Lower lobe of right lung (tissue), 2 donors: ENCODE data around the gene IL34. TPM values are rescaled to one million over a fixed set of nuclear protein-coding genes. Genes with fewer than 3 reads are reported as not detected.

Experiments
- ATAC-seq, 2 donors: fragments of 200-7000 bp; cut with Tn5 transposase; one replicate each; pipeline ENCODE4 v1.9.1; 2020 to 2022; ENCODE audit warnings: mild to moderate bottlenecking in 2 of 2, moderate library complexity in 2 of 2
- DNase-seq: peaks from one replicate; pipeline ENCODE4 v3.0.0-alpha.2; 2020
- H3K27ac ChIP-seq: fragments of 200-600 bp; one replicate; pipeline ENCODE4 v1.8.0; 2022
- H3K27me3 ChIP-seq: fragments of 200-600 bp; one replicate; pipeline ENCODE4 v1.8.0; 2022; ENCODE audit warnings: low read depth
- H3K36me3 ChIP-seq: fragments of 200-600 bp; one replicate; pipeline ENCODE4 v1.8.0; 2022; ENCODE audit warnings: mild to moderate bottlenecking
- H3K4me1 ChIP-seq: fragments of 200-600 bp; one replicate; pipeline ENCODE4 v1.8.0; 2022
- H3K4me3 ChIP-seq: fragments of 200-600 bp; one replicate; pipeline ENCODE4 v1.8.0; 2022; ENCODE audit warnings: mild to moderate bottlenecking
- H3K9me3 ChIP-seq: fragments of 200-600 bp; one replicate; pipeline ENCODE4 v1.8.0; 2022
- intact Hi-C: fragments of 100-400 bp; cut with DNase I; formaldehyde crosslinking; loops from one replicate; pipeline ENCODE4 v1.11.0; 2022
- total RNA-seq: library from RNA; stranded (reverse); fragmentation: NEBNext Ultra II Directional; extraction: Animal tissue kit (Norgen Biotek cat#: 25700); gene quantifications from one replicate; pipeline ENCODE4 v1.2.1, GENCODE V29; 2021
- TF ChIP-seq, protein P1 (sequence below): fragments of 200-600 bp; IDR thresholded peaks from one replicate; pipeline ENCODE4 v1.8.0; 2022; ENCODE audit warnings: antibody characterized with exemption, mild to moderate bottlenecking
- donor health status: DM: no; HTN: yes; CAD: no; lungs with severe emphysema.

The IL34 gene
- total RNA-seq, 1 donor from 2014 or later: 2.6 TPM

DNA sequence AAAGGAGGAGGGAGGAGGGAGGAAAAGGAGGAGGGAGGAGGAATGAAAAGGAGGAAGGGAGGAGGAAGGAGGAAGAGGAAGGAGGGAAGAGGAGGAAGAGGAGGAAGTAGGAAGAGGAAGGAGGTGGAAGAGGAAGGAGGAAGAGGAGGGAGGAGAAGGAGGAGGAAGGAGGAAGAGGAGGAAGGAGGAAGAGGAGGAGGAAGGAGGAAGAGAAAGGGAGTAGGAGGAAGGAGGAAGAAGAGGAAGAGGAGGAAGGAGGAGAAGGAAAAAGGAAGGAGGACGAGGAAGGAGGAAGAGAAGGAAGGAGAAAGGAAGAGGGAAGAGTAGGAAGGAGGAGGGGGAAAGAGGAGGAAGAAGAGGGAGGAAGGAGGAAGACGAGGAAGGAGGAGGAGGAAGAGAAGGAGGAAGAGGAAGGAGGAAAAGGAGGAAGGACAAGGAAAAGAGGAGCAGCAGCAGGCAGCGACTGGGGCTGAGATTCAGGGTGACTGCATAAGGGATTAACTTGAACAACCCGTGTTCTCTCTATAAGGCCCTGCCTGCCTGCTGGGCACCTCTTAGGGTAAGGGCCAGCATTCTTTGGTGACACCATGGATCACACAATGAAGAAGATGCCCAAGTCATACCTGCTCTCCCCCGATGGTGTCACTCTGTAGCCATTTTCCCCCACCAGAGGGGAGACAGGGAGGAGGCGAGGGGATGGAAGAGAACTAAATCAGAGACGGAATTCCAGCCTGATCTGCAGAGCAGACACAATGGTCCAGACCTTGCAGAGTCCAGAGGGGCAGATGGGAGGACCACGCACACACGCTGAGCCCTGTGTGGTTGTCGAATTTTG is 1.4 kb upstream of the IL34 start:
- ATAC-seq: no peak
- DNase-seq: no peak
- intact Hi-C loops: no loop called here
- H3K36me3 ChIP-seq: no peaks in the 10 kb centered on the region
- H3K4me1 ChIP-seq: no peaks in the 10 kb centered on the region
- no peak overlapping the region for H3K4me3 ChIP-seq
- TF ChIP-seq, protein P1, sequence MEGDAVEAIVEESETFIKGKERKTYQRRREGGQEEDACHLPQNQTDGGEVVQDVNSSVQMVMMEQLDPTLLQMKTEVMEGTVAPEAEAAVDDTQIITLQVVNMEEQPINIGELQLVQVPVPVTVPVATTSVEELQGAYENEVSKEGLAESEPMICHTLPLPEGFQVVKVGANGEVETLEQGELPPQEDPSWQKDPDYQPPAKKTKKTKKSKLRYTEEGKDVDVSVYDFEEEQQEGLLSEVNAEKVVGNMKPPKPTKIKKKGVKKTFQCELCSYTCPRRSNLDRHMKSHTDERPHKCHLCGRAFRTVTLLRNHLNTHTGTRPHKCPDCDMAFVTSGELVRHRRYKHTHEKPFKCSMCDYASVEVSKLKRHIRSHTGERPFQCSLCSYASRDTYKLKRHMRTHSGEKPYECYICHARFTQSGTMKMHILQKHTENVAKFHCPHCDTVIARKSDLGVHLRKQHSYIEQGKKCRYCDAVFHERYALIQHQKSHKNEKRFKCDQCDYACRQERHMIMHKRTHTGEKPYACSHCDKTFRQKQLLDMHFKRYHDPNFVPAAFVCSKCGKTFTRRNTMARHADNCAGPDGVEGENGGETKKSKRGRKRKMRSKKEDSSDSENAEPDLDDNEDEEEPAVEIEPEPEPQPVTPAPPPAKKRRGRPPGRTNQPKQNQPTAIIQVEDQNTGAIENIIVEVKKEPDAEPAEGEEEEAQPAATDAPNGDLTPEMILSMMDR: no peak
- no peaks in the 10 kb centered on the region for H3K27me3 ChIP-seq
- H3K9me3 ChIP-seq: no peaks in the 10 kb centered on the region
- H3K27ac ChIP-seq: no peak overlapping the region

DNA sequence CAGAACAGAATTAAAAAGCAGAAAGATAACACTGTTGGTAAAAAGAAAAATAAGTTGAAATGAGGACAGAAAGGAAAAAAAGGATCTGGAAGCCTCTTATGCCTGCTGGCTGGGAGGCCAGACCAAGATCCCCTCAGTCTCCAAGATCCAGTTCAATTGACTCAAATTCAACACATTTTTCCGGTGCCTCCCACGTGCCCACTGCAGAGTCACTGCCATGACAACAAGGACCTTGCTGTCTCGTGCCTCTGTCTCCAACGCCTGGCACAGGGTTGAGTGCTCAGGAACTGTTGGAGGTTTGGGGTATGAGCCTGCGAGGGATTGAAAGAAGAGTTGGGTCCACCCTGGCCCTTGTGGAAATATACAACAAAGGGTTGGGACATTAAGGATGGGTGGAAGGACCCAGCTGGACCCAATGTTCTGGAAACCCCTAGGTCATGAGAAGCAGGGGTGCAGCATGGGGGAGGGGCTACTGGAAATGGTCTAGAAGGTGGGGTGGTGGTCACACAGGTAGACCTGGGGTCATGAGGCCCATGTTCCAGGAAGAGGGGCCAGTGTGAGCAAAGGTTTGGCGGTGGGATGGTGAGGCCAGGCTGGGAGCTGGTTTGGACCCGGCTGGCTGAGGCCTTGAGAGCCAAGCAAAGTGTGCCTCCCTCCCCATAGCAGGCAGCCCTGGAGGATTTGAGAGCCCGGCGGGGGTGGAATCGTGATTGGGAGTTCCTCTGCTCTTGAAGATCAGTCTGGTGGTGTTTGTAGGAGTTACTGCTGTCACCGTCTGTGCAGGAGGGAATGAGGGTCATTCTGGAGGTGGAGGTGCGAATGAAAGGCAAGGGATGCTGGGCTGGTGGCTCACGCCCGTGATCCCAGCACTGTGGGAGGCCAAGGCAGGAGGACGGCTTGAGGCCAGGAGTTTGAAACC is 1.3 kb downstream of the IL34 start:
- no peaks in the 10 kb centered on the region for H3K4me1 ChIP-seq
- DNase-seq: no peak
- H3K27ac ChIP-seq: no peak overlapping the region
- no peaks in the 10 kb centered on the region for H3K9me3 ChIP-seq
- no peak for ATAC-seq
- no peaks in the 10 kb centered on the region for H3K27me3 ChIP-seq
- no peak overlapping the region for H3K4me3 ChIP-seq
- TF ChIP-seq, protein P1: no peak
- H3K36me3 ChIP-seq: no peaks in the 10 kb centered on the region
- intact Hi-C loops: no loop called here

DNA sequence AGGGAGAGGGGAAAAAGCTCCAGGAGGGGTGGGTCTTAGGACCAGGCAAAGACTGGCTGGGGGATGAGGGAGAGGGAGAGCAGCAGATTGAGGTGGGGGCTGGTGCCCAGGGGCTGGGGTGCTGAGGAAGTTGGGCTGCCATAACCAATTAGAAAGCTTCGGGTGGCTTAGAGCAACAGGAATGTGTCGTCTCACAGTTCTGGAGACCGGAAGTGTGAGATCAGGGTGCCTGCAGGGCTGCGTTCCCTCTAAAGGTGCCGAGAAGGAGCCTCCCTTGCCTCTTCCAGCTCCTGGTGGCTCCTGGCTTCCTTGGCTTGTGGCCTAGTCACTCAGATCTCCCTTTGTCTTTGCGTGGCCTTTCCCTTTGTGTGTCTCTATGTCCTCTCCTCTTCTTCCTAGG is 2.2 kb downstream of the IL34 start:
- no peak for ATAC-seq
- H3K9me3 ChIP-seq: no peaks in the 10 kb centered on the region
- H3K4me1 ChIP-seq: no peaks in the 10 kb centered on the region
- no peak for DNase-seq
- H3K27ac ChIP-seq: no peak overlapping the region
- H3K4me3 ChIP-seq: no peak overlapping the region
- TF ChIP-seq, protein P1: no peak
- intact Hi-C loops: no loop called here
- no peaks in the 10 kb centered on the region for H3K36me3 ChIP-seq
- no peaks in the 10 kb centered on the region for H3K27me3 ChIP-seq

DNA sequence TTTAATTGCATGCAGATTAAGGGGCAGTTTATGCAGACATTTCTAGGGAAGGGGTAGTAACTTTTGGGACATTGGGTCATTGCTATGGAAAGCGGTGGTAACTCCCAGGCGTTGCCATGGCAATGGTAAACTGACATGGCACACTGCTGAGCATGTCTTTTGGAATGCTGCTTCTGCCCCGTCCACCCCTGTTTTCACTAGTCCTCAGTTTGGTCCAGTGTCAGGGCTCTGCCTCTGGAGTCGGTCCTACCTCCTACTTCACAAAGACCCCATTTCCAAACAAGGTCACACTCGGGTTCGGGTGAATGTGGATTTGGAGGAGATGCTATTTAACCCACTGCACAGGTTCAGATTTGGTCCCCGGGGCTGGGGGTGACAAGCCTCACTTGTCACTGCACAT is 2.9 kb downstream of the IL34 start:
- H3K27me3 ChIP-seq: no peaks in the 10 kb centered on the region
- H3K36me3 ChIP-seq: no peaks in the 10 kb centered on the region
- TF ChIP-seq, protein P1: no peak
- H3K4me3 ChIP-seq: no peak overlapping the region
- H3K9me3 ChIP-seq: no peaks in the 10 kb centered on the region
- no peak overlapping the region for H3K27ac ChIP-seq
- H3K4me1 ChIP-seq: peaks cover 5% of the 10 kb centered on the region
- intact Hi-C loops: no loop called here
- no peak for DNase-seq
- no peak for ATAC-seq

DNA sequence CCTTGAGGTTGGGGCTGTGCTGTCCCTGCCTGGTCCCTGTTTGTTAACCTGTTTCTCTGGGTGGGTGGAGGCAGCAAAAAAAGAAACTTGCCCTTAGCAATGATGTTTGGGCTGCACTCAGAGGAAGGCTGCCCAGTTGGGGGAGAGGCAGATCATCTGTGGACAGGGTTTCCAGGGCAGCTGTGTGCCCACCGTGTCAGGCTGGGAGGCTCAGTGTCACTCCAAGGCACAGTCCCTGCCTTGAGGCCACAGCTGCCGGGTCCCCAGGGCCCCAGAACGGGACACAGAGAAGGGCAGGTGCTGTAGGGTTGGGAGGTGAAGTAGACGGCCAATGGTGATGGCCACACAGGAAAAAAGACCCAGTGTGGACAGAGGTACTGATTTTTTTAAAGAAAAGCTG is 3.9 kb downstream of the IL34 start:
- Histone ChIP-seq H3K4me3 (no peak overlapping the region), H3K4me1 (peaks cover 5% of the 10 kb centered on the region), H3K9me3 (no peaks in the 10 kb centered on the region), H3K27me3 (no peaks in the 10 kb centered on the region), H3K27ac (no peak overlapping the region), H3K36me3 (no peaks in the 10 kb centered on the region)
- no peak for DNase-seq
- intact Hi-C loops: no loop called here
- no peak for ATAC-seq
- TF ChIP-seq, protein P1: no peak
